OCI-M1 (cell line): ENCODE results near the gene CENPA.
A peak's percentile ranks its signal among the peaks of the same experiment; 100 is the strongest.
"Not testable (repeated sequence)": the region's sequence is repeated elsewhere in the genome, so short reads cannot be mapped to it uniquely, and the experiment has no call there.

ENCODE experiments used
- DNase-seq: peaks from one replicate; lab custom pipeline; 2025; lab: John Stamatoyannopoulos, UW

The CENPA gene

DNA sequence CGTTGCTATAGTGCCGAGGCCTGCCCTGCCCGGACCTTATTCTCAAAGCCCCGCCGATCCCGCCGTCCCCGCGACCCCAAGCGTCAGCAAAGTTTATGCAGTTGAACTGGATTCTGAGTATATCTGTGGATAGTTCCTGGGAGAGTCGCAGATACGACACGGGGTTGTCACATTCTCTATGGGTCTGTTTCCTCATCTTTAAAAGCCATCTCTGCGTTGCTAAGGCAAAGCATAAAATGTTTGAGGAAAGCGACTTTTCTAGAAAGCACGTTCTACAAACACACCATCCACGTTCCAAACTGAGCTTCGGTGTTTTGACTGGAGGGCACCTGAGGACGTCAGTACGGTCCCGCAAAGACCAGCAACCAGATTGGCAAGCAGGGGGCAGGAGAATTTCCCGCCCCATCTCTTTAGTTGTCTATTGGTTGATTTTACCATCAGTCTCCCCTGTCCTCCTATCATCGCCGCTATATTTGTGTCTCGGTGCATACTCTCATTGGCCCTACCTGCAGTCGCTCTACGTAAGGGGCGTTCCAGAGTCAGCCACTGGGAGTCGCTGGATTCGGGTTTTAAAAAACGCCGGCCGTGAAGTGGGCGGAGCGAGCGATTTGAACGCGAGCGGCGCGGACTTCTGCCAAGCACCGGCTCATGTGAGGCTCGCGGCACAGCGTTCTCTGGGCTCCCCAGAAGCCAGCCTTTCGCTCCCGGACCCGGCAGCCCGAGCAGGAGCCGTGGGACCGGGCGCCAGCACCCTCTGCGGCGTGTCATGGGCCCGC, at the start of gene CENPA:
TSS of gene CENPA (plus strand) at position 626 of the 776 bp plus-strand sequence. CDS start at position 767, 141 bp downstream.
- peak; percentile 99 for DNase-seq

DNA sequence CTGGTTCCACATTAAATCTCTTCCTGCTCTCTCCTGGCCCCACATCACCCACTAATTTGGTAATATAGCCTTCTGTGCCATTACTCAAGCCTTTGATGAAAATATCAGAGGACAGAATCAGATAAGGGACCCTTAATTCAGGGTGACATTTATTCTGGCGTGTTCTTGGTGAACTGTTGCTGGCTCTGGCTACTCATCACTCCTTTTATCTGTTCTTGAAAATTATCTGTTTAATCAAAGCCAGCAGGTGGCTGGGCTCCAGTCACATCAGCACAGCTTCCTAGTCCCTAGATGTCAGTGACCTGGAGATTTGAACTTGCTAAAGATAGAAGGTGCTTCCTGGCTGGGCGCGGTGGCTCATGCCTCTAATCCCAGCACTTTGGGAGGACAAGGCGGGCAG, 48.6 kb upstream of the CENPA start:
- no peak for DNase-seq

GRCh38 chr2:26738481-26738880, 47.4 kb upstream of the CENPA start:
- DNase-seq = peak; percentile 21

DNA sequence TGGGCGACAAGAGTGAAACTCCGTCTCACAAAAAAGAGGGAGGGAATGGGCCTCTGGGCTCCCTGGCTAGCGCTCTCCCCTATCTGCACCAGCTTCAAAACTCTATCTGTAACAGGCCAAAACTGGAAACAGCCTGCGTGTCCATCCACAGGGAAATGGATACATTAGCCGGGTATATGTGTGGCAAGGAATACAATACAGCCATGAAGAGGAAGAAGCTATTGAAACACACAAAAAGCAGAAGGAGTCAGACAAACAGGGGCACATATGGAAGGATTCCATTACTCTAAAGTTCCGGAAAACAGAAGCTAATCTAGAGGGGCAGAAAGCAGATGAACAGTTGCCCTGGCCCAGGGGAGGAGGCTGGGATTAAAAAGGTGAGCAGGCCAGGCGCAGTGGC, 46.3 kb upstream of the CENPA start:
- no peak for DNase-seq

DNA sequence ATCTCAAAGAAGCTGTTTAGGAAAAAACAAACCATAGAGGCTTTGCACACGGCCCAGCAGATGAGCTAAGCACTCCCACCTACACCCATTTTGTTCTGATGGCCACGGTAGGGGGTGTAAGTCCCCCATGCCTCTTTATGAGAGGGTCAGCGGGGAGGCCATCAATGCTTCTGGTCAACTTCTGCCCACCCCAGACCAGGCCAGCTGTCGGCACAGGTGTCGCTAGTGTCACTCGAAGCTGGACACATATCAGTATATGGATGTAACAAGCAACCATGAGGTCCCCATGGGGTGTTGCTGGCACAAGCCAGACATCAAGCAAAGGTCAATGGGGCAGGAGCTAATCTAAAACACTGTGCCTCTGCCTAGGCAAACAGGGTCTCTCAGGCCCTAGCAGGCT, 45.5 kb upstream of the CENPA start:
- no peak for DNase-seq

DNA sequence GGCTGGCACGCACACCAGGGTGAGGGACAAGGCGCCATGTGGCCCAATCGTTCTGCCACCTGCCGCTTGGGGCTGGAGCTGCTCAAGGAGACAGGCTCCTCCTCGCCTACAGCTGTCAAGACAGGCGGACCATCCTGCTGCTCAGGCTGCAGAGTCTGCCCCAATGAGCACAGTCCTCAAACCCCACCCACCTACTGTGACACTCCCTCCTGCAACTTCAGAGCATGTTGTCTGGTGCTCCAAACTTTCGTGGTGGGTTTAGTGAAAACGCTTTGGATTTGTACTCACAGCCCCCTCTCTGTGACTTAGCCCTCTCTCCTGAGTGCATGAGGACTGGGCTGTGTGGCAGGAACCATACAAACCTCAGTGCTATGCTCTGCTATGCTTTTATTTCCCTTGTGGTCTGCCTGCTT, 45.0 kb upstream of the CENPA start:
- DNase-seq = peak; percentile 45

- DNase-seq = no peak
Measured at GRCh38 chr2:26742048-26742770, 43.6 kb upstream of the CENPA start.

GRCh38 chr2:26743852-26744251, 42.0 kb upstream of the CENPA start:
- DNase-seq = no peak

GRCh38 chr2:26744953-26745352, 40.9 kb upstream of the CENPA start:
- no peak for DNase-seq

GRCh38 chr2:26745609-26746327, 40.1 kb upstream of the CENPA start:
- peak; percentile 91 for DNase-seq

DNA sequence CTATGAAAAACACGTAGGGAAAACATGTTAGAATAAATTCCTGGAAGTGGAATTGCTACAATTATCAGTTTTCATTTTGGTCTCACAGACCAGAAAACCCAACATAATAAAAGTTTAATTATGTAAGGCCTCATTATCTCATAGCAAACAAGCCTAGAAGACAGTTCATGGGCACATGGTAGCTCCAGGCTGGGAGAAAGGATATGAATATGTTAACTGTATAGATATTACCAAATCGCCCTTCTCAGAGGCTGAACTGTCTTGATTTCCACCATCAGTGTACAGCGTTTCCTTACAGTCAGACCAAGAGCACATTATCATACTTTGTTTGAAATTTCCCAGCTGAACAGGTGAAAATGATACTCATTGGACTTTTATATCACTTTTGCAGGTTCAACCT, 38.9 kb upstream of the CENPA start:
- DNase-seq = no peak

GRCh38 chr2:26749787-26750420, 36.0 kb upstream of the CENPA start:
- peak; percentile 86 for DNase-seq

DNA sequence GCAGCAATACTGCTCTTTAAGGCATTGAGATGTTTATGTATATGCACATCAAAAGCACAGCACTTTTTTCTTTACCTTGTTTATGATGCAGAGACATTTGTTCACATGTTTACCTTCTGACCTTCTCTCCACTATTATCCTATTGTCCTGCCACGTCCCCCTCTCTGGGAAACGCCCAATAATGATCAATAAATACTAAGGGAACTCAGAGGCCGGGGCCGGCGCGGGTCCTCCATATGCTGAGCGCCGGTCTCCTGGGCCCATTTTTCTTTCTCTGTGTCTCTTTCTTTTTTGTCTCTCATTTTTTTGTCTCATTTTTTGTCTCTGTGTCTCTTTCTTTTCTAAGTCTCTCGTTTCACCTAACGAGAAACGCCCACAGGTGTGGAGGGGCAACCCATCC, 35.4 kb upstream of the CENPA start:
- DNase-seq = not testable (repeated sequence)

DNA sequence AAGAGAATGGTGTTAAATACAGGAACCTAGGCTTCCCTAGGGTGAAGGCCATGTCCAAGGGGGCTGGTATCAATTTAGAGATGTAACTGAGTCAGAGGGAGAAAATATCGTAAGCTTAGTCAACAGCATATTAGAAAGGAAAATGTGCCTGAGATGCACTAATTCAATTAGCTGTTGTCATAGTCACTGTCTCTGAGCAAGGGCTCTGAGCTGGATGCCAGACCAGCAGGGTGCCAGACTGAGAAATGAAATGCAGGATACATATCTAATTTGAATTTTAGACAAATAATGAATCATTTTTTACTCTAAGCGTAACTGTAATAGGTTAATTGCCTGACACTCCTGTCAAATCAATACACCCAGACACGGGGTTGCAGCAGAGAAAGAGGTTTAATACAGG, 33.2 kb upstream of the CENPA start:
- no peak for DNase-seq

- DNase-seq = no peak
Measured at GRCh38 chr2:26754539-26754938, 31.3 kb upstream of the CENPA start.

GRCh38 chr2:26754972-26755670, 30.7 kb upstream of the CENPA start:
- peak; percentile 37 for DNase-seq

DNA sequence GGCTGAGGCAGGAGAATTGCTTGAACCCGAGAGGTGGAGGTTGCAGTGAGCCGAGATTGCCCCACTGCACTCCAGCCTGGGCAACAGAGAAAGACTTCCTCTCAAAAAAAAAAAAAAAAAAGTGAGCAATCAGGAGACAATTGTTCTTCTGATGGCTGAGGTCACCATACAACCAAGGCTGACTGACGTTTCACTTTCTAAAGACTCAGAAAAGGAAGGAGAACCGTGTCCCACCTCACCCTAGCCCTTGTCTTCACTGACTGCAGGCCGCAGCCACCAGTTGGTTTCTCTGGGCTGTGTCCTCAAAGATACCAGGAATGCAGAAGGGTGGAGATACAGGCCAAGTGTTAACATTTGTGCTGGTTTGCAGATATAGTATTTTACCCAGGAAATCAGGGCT, 29.5 kb upstream of the CENPA start:
- peak; percentile 67 for DNase-seq

DNA sequence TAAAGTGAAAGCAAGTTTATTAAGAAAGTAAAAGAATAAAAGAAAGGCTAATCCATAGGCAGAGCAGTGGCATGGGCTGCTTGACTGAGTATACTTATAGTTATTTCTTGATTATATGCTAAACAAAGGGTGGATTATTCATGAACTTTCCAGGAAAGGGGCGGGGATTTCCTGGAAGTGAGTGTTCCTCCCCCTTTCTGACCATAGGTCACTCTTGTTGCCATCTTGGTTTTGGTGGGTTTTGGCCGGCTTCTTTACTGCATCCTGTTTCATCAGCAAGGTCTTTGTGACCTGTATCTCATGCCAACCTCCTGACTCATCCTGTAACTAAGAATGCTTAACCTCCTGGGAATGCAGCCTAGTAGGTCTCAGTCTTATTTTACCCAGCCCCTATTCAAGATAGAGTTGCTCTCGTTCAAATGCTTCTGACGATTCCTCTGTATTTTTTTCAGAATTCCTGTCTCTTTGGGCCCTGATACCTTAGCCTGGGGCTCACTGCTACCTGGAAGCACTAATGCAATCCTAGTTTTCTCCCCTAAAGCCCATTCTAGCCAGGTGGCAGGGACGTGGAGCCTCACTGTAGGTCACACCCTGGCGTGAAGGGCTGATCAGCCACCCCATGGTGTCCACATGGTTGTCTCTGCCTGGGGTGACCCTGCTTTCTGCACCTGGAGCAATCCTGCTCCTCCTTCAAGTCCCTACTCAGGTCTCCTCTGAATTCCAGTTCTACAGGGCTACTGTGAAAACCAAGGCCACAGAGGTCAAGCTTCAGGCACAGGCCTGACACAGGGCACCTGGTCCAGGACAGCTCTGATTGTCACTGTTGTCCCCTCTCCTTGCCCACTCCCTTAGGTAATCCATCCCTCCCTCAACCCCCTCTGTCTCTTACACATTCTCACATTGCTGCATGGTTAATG, 27.7 kb upstream of the CENPA start:
- peak; percentile 97 for DNase-seq

GRCh38 chr2:26758790-26759321, 27.0 kb upstream of the CENPA start:
- DNase-seq = no peak

- no peak for DNase-seq
Measured at GRCh38 chr2:26759845-26760244, 26.0 kb upstream of the CENPA start.
